Caco-2 (cell line): ENCODE results near the gene PCK1. TPM values are rescaled to one million over a fixed set of nuclear protein-coding genes. Genes with fewer than 3 reads are reported as not detected.
A peak's percentile ranks its signal among the peaks of the same experiment; 100 is the strongest.

Experiments used
- BruUV-seq: library from RNA; stranded (reverse); fragments of 400-500 nt; replicated peaks from 2 replicates; lab custom pipeline; 2021; lab: Mats Ljungman, UMichigan
- CTCF ChIA-PET: fragments of 300-600 bp; sonication (Branson Sonifier 250); formaldehyde crosslinking; loops from one replicate; lab custom pipeline; 2022; ENCODE audit warnings: antibody characterized with exemption; lab: Charles Lee
- POLR2A ChIA-PET: fragments of 300-600 bp; sonication (Branson Sonifier 250); formaldehyde crosslinking; loops from one replicate; lab custom pipeline; 2022; ENCODE audit warnings: antibody characterized with exemption; lab: Charles Lee
- DNase-seq, 2 experiments: peaks; one replicate each; pipeline versions ENCODE4 v3.0.0 to v3.0.0-alpha.2; 2020 to 2022
- H3K27me3 ChIP-seq: replicated peaks from 2 replicates; pipeline ENCODE4 v1.6.0; 2011; ENCODE audit warnings: low read length; ENCODE audit not compliant: control insufficient read depth, insufficient read depth
- H3K36me3 ChIP-seq: 2 replicates; pipeline ENCODE4 v1.5.1; 2011; ENCODE audit warnings: low read length; ENCODE audit not compliant: control insufficient read depth, insufficient read depth
- H3K4me1 ChIP-seq: fragments of 250-450 bp; sonication (Bioruptor Pico); 2 replicates; pipeline ENCODE4 v1.5.1; 2020; ENCODE audit warnings: mild to moderate bottlenecking
- H3K4me3 ChIP-seq: 2 replicates; pipeline ENCODE4 v1.5.1; 2011; ENCODE audit warnings: low read depth, mild to moderate bottlenecking, control low read depth, low read length
- H3K9me3 ChIP-seq: fragments of 250-450 bp; sonication (Bioruptor Pico); 2 replicates; pipeline ENCODE4 v1.5.1; 2020; ENCODE audit warnings: mild to moderate bottlenecking, moderate library complexity
- H3K27ac Mint-ChIP-seq: one replicate; pipeline ENCODE4 v1.8.0; 2022; ENCODE audit warnings: mixed read lengths; ENCODE audit not compliant: unreplicated experiment
- H3K27me3 Mint-ChIP-seq: one replicate; pipeline ENCODE4 v1.8.0; 2022; ENCODE audit warnings: mixed read lengths; ENCODE audit not compliant: insufficient read depth, unreplicated experiment
- H3K36me3 Mint-ChIP-seq: one replicate; pipeline ENCODE4 v1.8.0; 2022; ENCODE audit warnings: mild to moderate bottlenecking, mixed read lengths; ENCODE audit not compliant: insufficient read depth, unreplicated experiment
- H3K4me1 Mint-ChIP-seq: one replicate; pipeline ENCODE4 v1.8.0; 2022; ENCODE audit warnings: low read depth, mixed read lengths; ENCODE audit not compliant: unreplicated experiment
- H3K4me3 Mint-ChIP-seq: one replicate; pipeline ENCODE4 v1.8.0; 2022; ENCODE audit warnings: mild to moderate bottlenecking, moderate library complexity, mixed read lengths; ENCODE audit not compliant: unreplicated experiment
- H3K9me3 Mint-ChIP-seq: one replicate; pipeline ENCODE4 v1.8.0; 2022; ENCODE audit warnings: mixed read lengths; ENCODE audit not compliant: unreplicated experiment
- intact Hi-C: fragments of 100-400 bp; cut with micrococcal nuclease; formaldehyde crosslinking; loops from one replicate; pipeline ENCODE4 v1.10.0; 2022; ENCODE audit not compliant: unreplicated experiment
- total RNA-seq: library from RNA; stranded (reverse); gene quantifications from 2 replicates; pipeline ENCODE4 v1.2.3, GENCODE V29; 2022
- TF ChIP-seq, protein P1 (sequence below), 2 experiments: fragments of 200-600 bp in 1 of 2; IDR thresholded peaks; 1 replicate in 1 of 2; 2 replicates in 1 of 2; pipeline versions ENCODE4 v1.5.1 to v1.8.0; 2011 to 2022; ENCODE audit warnings: antibody characterized with exemption in 1 of 2, control low read depth in 1 of 2, inconsistent platforms in 1 of 2, low read depth in 1 of 2, low read length in 1 of 2, mild to moderate bottlenecking in 1 of 2, moderate library complexity in 1 of 2; ENCODE audit not compliant: insufficient read depth in 1 of 2, severe bottlenecking in 1 of 2, unreplicated experiment in 1 of 2

Gene PCK1
- total RNA-seq, 1 experiment from 2014 or later, result not detected

DNA sequence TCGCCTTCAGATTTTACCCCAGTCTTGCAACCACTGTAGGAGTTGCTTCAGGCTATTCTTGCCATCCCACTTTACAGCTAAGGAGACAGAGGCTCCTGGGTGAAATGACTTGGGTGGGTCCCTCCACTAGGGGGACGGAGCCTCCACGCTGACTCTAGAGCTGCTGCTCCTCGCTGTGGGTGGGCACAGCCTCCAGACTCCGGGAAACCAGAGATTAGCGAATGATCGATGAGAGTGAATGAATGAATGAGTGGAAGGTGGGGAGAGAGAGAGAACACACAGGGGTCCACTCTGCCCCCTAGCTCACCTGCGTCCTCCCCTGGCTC is 48.9 kb downstream of the PCK1 start:
- Mint-ChIP-seq H3K27ac (no peak overlapping the region), H3K27me3 (peaks cover 28% of the 10 kb centered on the region), H3K4me3 (no peak overlapping the region), H3K36me3 (no peaks in the 10 kb centered on the region), H3K9me3 (no peaks in the 10 kb centered on the region), H3K4me1 (no peaks in the 10 kb centered on the region)
- Histone ChIP-seq H3K27me3 (no peaks in the 10 kb centered on the region), H3K4me1 (no peaks in the 10 kb centered on the region), H3K9me3 (no peaks in the 10 kb centered on the region), H3K36me3 (no peaks in the 10 kb centered on the region), H3K4me3 (no peak overlapping the region)
- POLR2A ChIA-PET, result no interaction called here
- BruUV-seq, result no TSS peak
- no peak for DNase-seq
- intact Hi-C loops, result no loop called here
- CTCF ChIA-PET, result interaction anchor here (0.5 kb wide), 1 partner anchor 73 kb away, joined by 3 read pairs; no protein-coding TSS in a partner anchor
- TF ChIP-seq, protein P1, sequence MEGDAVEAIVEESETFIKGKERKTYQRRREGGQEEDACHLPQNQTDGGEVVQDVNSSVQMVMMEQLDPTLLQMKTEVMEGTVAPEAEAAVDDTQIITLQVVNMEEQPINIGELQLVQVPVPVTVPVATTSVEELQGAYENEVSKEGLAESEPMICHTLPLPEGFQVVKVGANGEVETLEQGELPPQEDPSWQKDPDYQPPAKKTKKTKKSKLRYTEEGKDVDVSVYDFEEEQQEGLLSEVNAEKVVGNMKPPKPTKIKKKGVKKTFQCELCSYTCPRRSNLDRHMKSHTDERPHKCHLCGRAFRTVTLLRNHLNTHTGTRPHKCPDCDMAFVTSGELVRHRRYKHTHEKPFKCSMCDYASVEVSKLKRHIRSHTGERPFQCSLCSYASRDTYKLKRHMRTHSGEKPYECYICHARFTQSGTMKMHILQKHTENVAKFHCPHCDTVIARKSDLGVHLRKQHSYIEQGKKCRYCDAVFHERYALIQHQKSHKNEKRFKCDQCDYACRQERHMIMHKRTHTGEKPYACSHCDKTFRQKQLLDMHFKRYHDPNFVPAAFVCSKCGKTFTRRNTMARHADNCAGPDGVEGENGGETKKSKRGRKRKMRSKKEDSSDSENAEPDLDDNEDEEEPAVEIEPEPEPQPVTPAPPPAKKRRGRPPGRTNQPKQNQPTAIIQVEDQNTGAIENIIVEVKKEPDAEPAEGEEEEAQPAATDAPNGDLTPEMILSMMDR (IDR thresholded peaks at IDR 0.05; ENCODE audit: insufficient read depth in 1 of 2, low read depth in 1 of 2, low read length in 1 of 2, severe bottlenecking in 1 of 2, unreplicated experiment in 1 of 2), result peak; percentile 20 to 24

DNA sequence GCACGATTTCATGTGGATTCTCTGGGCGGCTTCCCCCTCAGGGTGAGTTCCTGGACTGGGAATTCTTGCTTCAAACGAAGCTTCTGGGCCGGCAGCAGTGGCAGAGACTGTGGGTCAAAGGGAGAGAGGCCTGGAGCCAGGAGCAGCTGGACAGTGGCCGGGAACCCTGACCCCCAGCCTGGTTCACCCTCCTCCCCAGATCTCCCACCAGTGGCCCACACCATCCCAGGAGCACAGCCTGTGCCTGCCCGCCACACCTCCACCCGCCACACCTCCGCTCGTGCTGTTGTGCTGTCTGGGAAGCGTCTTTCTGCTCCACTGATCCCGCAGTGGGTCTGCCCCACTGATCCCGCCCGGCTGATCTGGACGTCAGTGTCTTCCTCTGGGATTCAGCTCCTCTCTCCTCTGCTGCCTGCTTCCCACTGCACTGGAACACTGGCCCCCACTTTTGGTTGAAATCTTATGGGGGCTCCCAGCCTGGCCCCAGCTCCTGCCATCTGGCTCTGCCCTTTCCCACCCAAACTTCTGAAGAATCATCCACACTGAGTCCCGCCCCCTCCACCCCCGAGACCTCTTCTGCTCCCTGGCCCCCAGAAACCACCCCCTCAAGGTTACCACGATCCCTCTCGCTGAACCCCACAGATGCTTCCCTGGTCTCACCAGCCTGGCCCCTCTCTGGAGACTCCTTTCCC is 49.5 kb downstream of the PCK1 start:
- Mint-ChIP-seq H3K27me3 (peaks cover 28% of the 10 kb centered on the region), H3K9me3 (no peaks in the 10 kb centered on the region), H3K27ac (no peak overlapping the region), H3K4me1 (no peaks in the 10 kb centered on the region), H3K36me3 (no peaks in the 10 kb centered on the region), H3K4me3 (no peak overlapping the region)
- TF ChIP-seq, protein P1 (IDR thresholded peaks at IDR 0.05; ENCODE audit: insufficient read depth in 1 of 2, low read depth in 1 of 2, low read length in 1 of 2, severe bottlenecking in 1 of 2, unreplicated experiment in 1 of 2), result no peak
- Histone ChIP-seq H3K27me3 (no peaks in the 10 kb centered on the region), H3K36me3 (no peaks in the 10 kb centered on the region), H3K4me1 (no peaks in the 10 kb centered on the region), H3K9me3 (no peaks in the 10 kb centered on the region), H3K4me3 (no peak overlapping the region)
- no TSS peak for BruUV-seq
- intact Hi-C loops, result no loop called here
- ChIA-PET POLR2A (no interaction called here), CTCF (interaction anchor here (0.5 kb wide), 1 partner anchor 73 kb away, joined by 3 read pairs; no protein-coding TSS in a partner anchor)
- DNase-seq, result peak in 1 of 2 experiments; percentile 44

DNA sequence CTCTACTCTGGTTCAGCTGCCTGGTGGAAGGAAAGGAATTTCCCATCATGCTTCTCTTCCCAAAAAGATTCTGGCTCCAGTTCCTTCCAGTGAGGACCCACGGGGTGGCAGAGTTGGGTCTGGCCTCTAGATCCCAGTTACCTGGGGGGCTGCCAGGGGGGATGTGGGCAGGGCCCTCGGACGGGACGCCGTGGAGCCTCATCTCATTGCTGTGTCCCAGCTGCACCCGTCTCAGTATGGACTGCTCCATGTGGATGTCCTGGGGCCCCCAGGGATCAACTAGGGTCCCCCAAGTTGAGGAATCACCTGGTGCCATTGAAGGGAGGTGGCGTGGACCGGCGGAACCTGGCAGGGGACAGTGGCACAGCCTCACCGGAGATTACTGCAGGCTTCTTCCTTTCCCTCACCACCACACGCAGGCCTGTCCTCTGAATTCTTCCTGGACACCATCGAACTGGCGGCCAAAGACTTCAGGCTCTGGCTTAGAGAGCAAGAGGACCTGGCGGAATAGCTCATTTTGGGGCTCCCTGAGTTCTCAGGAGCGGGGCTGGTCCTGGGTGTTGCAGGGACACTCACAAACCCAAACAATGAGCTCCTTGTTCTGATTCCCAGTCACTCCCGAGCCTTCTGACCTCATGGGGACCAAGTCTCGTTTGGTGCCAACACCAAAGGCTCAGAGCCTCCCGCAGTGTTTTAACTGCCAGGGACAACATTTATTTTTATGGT is 50.8 kb downstream of the PCK1 start:
- H3K36me3 Mint-ChIP-seq, result no peaks in the 10 kb centered on the region
- H3K9me3 Mint-ChIP-seq, result no peaks in the 10 kb centered on the region

More for the DNA sequence above, 50.8 kb downstream of the PCK1 start:
- POLR2A ChIA-PET, result no interaction called here
- no peaks in the 10 kb centered on the region for H3K27me3 ChIP-seq
- no peaks in the 10 kb centered on the region for H3K9me3 ChIP-seq
- H3K4me1 ChIP-seq, result no peaks in the 10 kb centered on the region
- intact Hi-C loops, result no loop called here
- Mint-ChIP-seq H3K4me1 (no peaks in the 10 kb centered on the region), H3K4me3 (no peak overlapping the region), H3K27ac (no peak overlapping the region), H3K27me3 (peaks cover 29% of the 10 kb centered on the region)
- H3K4me3 ChIP-seq, result no peak overlapping the region
- TF ChIP-seq, protein P1 (IDR thresholded peaks at IDR 0.05; ENCODE audit: insufficient read depth in 1 of 2, low read depth in 1 of 2, low read length in 1 of 2, severe bottlenecking in 1 of 2, unreplicated experiment in 1 of 2), result no peak
- no peaks in the 10 kb centered on the region for H3K36me3 ChIP-seq
- DNase-seq, result peak in 1 of 2 experiments; percentile 41
- CTCF ChIA-PET, result interaction anchor here (0.9 to 1.0 kb wide), 2 partner anchors 17 to 68 kb away, joined by 3 read pairs; no protein-coding TSS in a partner anchor
- no TSS peak for BruUV-seq
